Esophagus muscularis mucosa (tissue), 4 donors: Measurements from ENCODE around the gene CD163. TPM values are rescaled to one million over a fixed set of nuclear protein-coding genes. Genes with fewer than 3 reads are reported as not detected.

Experiments used
- DNase-seq: peaks from one replicate; pipeline ENCODE4 v3.0.0-alpha.2; 2017; ENCODE audit errors: extremely low spot score
- H3K27ac ChIP-seq, 4 donors: fragments of 200-600 bp; sonication (generic); replicated peaks in 1 of 4; 1 replicate in 3 of 4; 2 replicates in 1 of 4; pipeline ENCODE4 v1.5.1; 2016 to 2019; ENCODE audit warnings: mild to moderate bottlenecking in 1 of 4
- H3K27me3 ChIP-seq, 4 donors: fragments of 200-600 bp; sonication (generic); one replicate each; pipeline versions ENCODE4 v1.5.1 to v1.6.0; 2016 to 2019
- H3K36me3 ChIP-seq, 4 donors: fragments of 200-600 bp; sonication (generic); one replicate each; pipeline ENCODE4 v1.5.1; 2016 to 2019
- H3K4me1 ChIP-seq, 4 donors: fragments of 200-600 bp; sonication (generic); one replicate each; pipeline ENCODE4 v1.5.1; 2016 to 2019
- H3K4me3 ChIP-seq, 4 donors: fragments of 200-600 bp; sonication (generic); 1 replicate in 2 of 4; 2 replicates in 2 of 4; pipeline ENCODE4 v1.5.1; 2016 to 2019; ENCODE audit warnings: mild to moderate bottlenecking in 4 of 4, moderate library complexity in 1 of 4
- H3K9me3 ChIP-seq, 4 donors: fragments of 200-600 bp; sonication (generic); 1 replicate in 3 of 4; 2 replicates in 1 of 4; pipeline ENCODE4 v1.5.1; 2016 to 2019
- EP300 ChIP-seq: sonication (generic); formaldehyde crosslinking; IDR thresholded peaks from one replicate; pipeline ENCODE4 v1.6.1; 2017; ENCODE audit warnings: antibody characterized with exemption
- POLR2A ChIP-seq: fragments of 450-650 bp; IDR thresholded peaks from one replicate; pipeline ENCODE4 v1.6.1; 2017; ENCODE audit warnings: antibody characterized with exemption, moderate library complexity, mild to moderate bottlenecking, low read depth
- POLR2AphosphoS5 ChIP-seq, 2 donors: sonication (generic); formaldehyde crosslinking; IDR thresholded peaks; one replicate each; pipeline ENCODE4 v1.6.1; 2017; ENCODE audit warnings: antibody characterized with exemption in 2 of 2
- WGBS: methylation state at CpG from one replicate; pipeline ENCODE4 v1.1.5; 2018; 5-methylcytosine and 5-hydroxymethylcytosine counted together
- intact Hi-C: fragments of 100-400 bp; cut with DNase I; formaldehyde crosslinking; loops from one replicate; pipeline ENCODE4 v1.15.1; 2023
- total RNA-seq, 4 donors: library from RNA; depleted of rRNA; stranded (reverse); fragments of >200 nt; gene quantifications; one replicate each; pipeline versions ENCODE4 v1.1.0 to v1.2.1, GENCODE V29; 2016
- TF ChIP-seq, protein P1 (sequence below), 3 experiments: fragments of 200-600 bp in 2 of 3; fragments of 450-650 bp in 1 of 3; sonication (generic) in 2 of 3; IDR thresholded peaks; one replicate each; pipeline ENCODE4 v1.5.1; 2017 to 2019; ENCODE audit warnings: antibody characterized with exemption in 3 of 3, mild to moderate bottlenecking in 2 of 3, moderate library complexity in 1 of 3

CD163 gene
- total RNA-seq, 4 donors from 2014 or later: 96.0 to 327 (median 203) TPM

DNA sequence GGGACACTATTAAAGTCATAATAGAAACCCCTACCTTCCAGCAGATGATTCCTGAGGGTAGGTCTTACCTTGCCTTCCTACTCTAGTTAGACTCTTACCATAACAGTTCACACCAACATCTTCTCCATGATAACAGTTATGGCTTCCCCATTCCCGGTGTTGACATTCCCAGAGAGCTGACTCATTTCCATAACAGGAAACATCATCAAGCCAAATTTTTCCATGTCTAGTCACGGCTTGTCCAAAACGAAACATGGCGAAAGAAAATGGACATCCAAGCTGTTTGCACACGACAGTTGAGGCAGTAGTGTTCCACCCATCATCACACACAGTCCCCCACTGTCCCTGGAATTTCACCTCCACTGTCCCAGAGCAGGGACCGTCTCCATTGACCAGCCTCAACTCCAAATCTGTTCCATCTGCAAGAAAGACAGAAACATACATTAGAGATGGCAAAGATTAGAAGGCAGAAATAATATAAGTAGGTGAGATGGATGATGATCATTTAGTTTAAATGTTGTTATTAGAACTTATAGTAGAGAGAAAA, 70.2 kb downstream of the CD163 start:
- H3K27ac ChIP-seq: no peak overlapping the region
- no peak for DNase-seq
- 84% methylated on average over 6 of the region's 6 CpGs for WGBS
- H3K36me3 ChIP-seq: no peaks in the 10 kb centered on the region
- TF ChIP-seq POLR2AphosphoS5 (IDR thresholded peaks at IDR 0.05) (no peak), POLR2A (no peak), EP300 (no peak)
- TF ChIP-seq, protein P1, sequence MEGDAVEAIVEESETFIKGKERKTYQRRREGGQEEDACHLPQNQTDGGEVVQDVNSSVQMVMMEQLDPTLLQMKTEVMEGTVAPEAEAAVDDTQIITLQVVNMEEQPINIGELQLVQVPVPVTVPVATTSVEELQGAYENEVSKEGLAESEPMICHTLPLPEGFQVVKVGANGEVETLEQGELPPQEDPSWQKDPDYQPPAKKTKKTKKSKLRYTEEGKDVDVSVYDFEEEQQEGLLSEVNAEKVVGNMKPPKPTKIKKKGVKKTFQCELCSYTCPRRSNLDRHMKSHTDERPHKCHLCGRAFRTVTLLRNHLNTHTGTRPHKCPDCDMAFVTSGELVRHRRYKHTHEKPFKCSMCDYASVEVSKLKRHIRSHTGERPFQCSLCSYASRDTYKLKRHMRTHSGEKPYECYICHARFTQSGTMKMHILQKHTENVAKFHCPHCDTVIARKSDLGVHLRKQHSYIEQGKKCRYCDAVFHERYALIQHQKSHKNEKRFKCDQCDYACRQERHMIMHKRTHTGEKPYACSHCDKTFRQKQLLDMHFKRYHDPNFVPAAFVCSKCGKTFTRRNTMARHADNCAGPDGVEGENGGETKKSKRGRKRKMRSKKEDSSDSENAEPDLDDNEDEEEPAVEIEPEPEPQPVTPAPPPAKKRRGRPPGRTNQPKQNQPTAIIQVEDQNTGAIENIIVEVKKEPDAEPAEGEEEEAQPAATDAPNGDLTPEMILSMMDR (IDR thresholded peaks at IDR 0.05): no peak
- no peaks in the 10 kb centered on the region for H3K9me3 ChIP-seq
- H3K4me1 ChIP-seq: no peaks in the 10 kb centered on the region
- no peak overlapping the region for H3K4me3 ChIP-seq
- intact Hi-C loops: no loop called here
- no peaks in the 10 kb centered on the region for H3K27me3 ChIP-seq

DNA sequence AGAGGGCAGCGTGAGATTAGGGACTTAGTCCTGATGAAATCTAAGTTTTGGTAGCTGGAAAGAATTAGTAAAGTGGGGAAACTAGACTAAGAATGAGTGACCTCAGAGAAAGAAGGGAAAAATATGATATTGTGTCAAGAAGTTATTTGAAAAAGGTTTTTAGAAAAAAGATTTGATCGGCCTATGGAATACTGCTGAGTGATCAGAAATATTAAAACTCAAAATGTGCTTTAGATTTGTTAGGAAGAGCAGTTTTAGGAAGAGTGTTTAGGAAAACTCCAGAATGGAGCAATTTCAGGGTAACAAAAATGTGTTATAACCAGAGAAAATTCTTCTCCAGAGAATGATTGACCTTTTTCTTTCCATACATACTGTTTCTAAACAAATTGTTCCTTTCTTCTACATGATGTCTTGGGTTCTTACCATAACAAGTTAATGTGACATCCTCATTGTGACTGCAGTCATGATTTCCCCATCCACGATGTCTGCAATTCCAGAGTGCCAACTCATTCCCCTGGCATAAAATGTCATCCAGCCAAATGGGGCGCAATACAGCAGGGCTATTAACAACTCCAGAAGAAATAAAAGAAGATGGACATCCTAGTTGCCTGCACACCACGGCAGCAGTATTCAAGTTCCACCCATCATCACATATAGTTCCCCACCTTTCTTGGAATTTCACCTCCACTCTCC, 71.4 kb downstream of the CD163 start:
- no peak for DNase-seq
- Histone ChIP-seq H3K27me3 (no peaks in the 10 kb centered on the region), H3K4me3 (no peak overlapping the region), H3K36me3 (no peaks in the 10 kb centered on the region), H3K4me1 (no peaks in the 10 kb centered on the region), H3K9me3 (no peaks in the 10 kb centered on the region), H3K27ac (no peak overlapping the region)
- intact Hi-C loops: no loop called here
- 81% methylated on average over 5 of the region's 5 CpGs for WGBS
- TF ChIP-seq POLR2A (no peak), POLR2AphosphoS5 (IDR thresholded peaks at IDR 0.05) (no peak), EP300 (no peak)
- TF ChIP-seq, protein P1 (IDR thresholded peaks at IDR 0.05): no peak

Other genes starting within 250 kb of the CD163 start
- gene ACSM4, start 199.7 kb downstream of the CD163 start, total RNA-seq: not detected
- gene CD163L1, start 59.6 kb downstream of the CD163 start, total RNA-seq: 1 to 10 TPM; 1.3 to 2.9 (median 1.6) TPM
- gene APOBEC1, start 162.1 kb upstream of the CD163 start, total RNA-seq: not detected
- gene GDF3, start 192.0 kb upstream of the CD163 start, total RNA-seq: under 1 TPM in 2 of 4 donors, not detected in 2; 0.26 to 0.40 TPM
- not detected for gene DPPA3, start 207.7 kb upstream of the CD163 start, total RNA-seq
- not detected for gene CLEC4C, start 243.6 kb upstream of the CD163 start, total RNA-seq